ENCODE results near the gene SCRN1.

DNA sequence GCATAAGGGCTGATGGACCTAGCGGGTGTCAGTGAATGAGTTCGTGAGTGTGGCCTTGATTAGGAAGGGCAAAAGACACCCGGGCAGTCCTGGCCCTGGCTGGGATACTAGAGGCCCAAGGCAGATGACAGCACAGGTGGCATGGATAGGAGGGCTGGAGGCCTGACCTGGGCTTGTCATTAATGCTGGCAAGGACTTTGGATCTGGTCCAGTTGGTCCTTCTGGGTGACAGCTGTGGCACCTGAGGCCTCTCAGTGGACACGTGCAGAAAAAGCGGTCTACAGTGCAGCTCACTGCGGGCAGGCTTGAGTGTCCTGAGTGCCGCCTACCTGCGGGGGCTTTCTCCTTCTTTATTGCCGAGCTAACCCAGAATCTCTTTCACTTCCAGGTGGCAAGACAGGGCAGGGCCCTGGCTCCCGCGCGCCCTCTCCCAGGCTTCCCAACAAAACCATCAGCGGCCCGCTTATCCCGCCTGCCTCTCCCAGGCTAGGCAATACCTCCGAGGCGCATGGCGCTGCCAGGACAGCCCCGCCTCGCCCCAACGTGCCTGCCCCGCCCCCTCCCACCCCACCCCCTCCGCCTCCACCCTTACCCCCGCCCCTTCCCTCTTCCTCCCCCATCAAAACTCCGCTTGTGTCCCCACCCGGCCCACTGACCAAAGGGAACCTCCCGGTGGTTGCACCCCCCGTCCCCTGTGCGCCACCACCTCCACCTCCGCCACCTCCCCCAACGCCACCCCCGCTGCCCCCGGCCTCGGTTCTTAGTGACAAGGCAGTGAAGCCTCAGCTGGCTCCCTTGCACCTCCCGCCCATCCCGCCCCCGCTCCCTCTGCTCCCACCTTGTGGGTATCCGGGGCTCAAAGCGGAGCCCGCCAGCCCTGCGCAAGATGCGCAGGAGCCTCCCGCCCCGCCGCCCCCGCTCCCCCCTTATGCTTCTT, 105.9 kb downstream of the SCRN1 start:
- TF ChIP-seq, protein P1, sequence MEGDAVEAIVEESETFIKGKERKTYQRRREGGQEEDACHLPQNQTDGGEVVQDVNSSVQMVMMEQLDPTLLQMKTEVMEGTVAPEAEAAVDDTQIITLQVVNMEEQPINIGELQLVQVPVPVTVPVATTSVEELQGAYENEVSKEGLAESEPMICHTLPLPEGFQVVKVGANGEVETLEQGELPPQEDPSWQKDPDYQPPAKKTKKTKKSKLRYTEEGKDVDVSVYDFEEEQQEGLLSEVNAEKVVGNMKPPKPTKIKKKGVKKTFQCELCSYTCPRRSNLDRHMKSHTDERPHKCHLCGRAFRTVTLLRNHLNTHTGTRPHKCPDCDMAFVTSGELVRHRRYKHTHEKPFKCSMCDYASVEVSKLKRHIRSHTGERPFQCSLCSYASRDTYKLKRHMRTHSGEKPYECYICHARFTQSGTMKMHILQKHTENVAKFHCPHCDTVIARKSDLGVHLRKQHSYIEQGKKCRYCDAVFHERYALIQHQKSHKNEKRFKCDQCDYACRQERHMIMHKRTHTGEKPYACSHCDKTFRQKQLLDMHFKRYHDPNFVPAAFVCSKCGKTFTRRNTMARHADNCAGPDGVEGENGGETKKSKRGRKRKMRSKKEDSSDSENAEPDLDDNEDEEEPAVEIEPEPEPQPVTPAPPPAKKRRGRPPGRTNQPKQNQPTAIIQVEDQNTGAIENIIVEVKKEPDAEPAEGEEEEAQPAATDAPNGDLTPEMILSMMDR (IDR thresholded peaks at IDR 0.05): no peak
- TF ChIP-seq EP300 (IDR thresholded peaks at IDR 0.05): no peak
